ENCODE measurements around the gene TNP2.

GRCh38 chr16:11224096-11224893 lies 44.8 kb downstream of the TNP2 start:
- TF ChIP-seq CTCF (IDR thresholded peaks at IDR 0.05) (no peak), POLR2A (IDR thresholded peaks at IDR 0.05) (no peak)
